DMS 273 treated with DMSO at 0.1 percent for 48 hours (cell line): Measurements from ENCODE around the gene PGK2.

Experiments
- DNase-seq: peaks from one replicate; lab custom pipeline; 2025; lab: John Stamatoyannopoulos, UW

PGK2 gene

GRCh38 chr6:49736017-49736508 is 51.0 kb downstream of the PGK2 start:
- DNase-seq, result no peak
